GM19193 (cell line): ENCODE data around the gene LILRA6.

Experiments used
- POLR2A ChIP-seq: IDR thresholded peaks from 4 replicates; pipeline ENCODE4 v1.6.1; 2011; ENCODE audit not compliant: insufficient read depth, insufficient read length; ENCODE audit errors: extremely low read depth

LILRA6 gene

DNA sequence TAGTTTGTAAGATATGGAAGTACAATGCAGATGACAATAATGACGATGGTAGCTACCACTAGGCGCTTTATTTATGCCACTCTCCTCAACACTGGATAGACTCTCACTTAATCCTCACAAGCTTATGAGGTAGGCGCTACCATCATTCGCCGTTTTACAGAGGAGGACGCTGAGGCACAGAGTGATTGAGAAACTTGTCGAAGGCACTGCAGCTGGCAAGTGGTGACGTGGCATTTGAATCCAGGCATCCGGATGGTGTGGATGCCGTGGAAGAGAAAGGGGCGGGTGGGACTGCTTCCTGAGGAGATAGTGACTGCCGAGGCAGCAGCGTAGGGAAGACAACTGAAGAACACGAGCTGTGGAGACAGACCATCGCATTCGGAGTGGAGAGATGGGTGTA is 43.2 kb downstream of the LILRA6 start:
- no peak for TF ChIP-seq POLR2A

DNA sequence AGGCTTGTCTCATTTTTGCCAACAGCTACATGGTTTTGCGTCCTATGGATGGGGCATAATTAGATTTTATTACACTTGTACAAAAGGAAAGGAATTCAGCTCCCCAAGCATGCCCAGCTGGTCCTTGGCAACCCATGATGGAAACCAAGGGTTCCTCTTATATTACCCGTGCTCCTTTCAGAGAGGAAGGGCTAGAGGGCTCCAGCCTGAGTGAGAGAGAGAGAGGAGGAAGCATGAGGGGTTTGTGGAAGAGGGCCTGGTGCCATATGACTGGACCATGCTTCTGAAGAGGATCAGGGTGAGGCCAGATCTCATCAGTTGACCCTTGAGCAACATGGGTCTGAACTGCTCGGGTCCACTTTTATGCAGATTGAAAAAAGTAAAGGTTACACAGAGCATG is 45.5 kb downstream of the LILRA6 start:
- TF ChIP-seq POLR2A, result no peak

DNA sequence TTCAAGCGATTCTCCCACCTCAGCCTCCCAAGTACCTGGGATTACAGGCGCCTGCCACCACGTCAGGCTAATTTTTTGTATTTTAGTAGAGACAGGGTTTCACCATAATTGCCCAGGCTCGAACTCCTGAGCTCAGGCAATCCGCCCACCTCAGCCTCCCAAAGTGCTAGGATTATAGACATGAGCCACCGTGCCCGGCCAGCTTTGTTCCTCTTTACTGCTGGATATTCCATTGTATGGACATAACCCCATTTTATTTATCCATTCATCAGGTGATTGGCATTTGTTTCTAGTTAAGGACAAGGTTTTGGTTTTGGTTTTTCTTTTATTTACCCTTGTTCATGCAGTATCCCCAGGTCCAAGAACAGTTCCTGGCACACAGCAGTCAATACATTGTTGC is 46.1 kb downstream of the LILRA6 start:
- no peak for TF ChIP-seq POLR2A

DNA sequence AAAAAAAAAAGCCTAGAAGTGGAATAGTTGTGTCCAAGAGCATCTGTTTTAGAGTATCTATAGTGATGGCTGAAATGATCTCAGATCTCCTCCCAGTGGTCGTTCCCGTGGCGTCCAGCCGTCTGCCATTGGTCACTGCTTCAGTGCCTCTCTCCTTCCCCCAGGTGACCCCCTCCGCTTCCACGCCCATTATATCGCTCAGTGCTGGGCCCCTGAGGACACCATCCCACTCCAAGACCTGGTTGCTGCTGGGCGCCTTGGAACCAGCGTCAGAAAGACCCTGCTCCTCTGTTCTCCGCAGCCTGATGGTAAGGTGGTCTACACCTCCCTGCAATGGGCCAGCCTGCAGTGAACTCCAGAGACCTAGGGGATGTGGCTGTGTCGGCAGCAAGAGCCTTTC is 49.6 kb downstream of the LILRA6 start:
- TF ChIP-seq POLR2A, result no peak

DNA sequence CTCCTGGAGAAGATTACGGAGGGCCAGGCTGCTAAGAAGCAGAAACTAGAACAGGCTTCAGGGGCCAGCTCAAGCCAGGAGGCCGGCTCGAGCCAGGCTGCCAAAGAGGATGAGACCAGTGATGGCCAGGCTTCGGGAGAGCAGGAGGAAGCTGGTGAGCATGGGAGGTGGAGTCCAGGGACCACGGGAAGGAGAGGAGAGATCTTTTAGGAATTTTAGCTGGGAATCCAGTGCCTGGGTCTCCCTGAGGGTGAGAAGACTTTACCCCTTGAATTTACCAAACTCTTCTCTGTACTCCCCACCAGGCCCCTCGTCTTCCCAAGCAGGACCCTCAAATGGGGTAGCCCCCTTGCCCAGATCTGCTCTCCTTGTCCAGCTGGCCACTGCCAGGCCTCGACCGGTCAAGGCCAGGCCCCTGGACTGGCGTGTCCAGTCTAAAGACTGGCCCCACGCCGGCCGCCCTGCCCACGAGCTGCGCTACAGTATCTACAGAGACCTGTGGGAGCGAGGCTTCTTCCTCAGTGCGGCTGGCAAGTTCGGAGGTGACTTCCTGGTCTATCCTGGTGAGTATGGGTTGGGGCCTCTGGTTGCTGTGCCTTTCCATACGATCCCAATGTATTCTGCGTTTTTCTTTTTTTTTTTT is 50.7 kb downstream of the LILRA6 start:
- TF ChIP-seq POLR2A, result no peak

DNA sequence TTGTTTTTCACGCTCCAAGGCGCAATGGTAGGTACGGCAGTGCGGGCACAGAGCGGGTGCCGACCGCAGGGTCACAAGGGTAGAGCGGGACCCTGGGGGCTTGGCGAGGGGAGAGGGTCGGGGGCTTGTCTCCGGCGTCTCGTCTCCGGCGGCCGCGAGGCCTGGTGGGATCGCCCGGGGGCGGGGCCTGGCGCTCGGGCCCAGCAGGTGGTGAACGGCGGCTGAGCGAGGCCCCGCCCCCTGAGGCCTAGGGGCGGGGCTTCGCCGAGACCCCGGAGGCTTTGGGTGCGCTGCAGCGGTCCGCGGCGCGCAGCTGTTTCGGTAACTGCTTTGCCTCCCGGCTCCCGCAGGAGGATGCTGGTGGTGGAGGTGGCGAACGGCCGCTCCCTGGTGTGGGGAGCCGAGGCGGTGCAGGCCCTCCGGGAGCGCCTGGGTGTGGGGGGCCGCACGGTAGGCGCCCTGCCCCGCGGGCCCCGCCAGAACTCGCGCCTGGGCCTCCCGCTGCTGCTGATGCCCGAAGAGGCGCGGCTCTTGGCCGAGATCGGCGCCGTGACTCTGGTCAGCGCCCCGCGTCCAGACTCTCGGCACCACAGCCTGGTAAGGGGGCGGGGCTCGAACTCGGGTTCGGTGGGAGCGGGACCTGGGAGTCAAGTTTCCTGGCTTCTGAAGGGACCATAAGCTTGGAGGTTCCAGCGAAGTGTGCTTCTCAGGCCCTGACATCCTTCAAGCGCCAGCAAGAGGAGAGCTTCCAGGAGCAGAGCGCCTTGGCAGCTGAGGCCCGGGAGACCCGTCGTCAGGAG is 51.4 kb downstream of the LILRA6 start, which contains the start of gene TSEN34:
TSS of gene TSEN34 (plus strand) at position 298 of the 800 bp plus-strand sequence. CDS start at position 355, 57 bp downstream.
- TF ChIP-seq POLR2A, result peak; percentile 77

DNA sequence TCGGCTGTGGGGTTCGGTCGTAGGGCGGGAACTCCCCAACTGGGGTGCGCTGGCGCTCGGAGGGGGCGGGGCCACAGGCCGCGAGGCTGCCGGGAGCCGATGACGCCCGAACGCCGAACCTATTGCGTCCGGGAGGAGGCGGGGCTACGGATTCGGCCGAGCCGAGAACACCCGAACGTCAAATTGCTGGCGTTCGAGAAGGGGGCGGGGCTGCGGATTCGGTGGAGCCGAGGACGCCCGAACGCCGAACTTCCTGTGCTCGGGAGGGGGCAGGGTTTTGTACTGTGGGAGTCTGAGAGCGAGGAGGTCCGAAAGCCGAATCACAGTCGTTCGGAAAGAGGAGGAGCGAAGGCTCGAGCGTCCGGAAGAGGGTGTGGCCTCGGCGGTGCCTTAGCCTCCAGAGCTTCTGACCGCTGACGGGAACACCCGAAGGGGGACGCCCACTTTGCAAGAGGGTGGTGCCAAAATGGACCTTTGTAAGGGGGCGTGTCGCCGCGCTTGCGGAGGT is 52.0 kb downstream of the LILRA6 start:
- no peak for TF ChIP-seq POLR2A

DNA sequence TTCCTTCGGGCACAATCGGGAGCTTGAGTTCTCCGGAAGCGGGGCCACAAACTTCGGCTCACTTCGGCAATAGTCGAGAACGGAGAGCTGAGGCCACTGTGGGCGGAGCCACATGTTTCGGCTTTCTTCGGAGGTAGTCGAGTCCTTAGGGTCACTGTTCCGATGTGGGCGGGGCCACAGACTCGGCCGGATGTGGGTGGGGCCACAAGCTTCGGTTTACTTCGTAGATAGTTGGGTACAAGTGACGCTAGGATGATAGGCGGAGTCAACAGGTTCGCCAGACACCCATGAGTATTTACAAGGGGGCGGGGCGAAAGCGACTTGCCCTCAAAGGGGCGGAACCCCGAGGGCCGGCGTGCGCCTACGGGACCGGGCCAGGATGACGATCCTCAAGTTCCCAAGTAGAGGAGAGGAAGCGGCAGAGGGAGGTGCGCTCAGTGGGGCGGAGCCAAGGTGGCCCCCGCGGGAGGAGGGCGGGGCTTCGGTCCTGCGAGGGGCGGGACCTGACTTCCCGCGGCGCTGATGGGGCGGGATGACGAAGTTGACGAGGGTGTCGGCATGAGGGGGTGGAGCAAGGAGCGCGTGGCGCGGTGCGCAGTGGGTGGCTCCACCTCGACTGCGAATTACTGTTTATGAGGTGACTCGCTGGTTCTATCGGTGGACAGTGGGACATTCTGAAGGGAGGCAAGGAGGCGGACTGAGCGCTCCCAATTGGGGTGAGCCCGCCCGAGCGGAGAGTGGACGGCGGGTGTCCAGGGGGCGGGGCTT is 52.7 kb downstream of the LILRA6 start:
- peak; percentile 77 for TF ChIP-seq POLR2A

DNA sequence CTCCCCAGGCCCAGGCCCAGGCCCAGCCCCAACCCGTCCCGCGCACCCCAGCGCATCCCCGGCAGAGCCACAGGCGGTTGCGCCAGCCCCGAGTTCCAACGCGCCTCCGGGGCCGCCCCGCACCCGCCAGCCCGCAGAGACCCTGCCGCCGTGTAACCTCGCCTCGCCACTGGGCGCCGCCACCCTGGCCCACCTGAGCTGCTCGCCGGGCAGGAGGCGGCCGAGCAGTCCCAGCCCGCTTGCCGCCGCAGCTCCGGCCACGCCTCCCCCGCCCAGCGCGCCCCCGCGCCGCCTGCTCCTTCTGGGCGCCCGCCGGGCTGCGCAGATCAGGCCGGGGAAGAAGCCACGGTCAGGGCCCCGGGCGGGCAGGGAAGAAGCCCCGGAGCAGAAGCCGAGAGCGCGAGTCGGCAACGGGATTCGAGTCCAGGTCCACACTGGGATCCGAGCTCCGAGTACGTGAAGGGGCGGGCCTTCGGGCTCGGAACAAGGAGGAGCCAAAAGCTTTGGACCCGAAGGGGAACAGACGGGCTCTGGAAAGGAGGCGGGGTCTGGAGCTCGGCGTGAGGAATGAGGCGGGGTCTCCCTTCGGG is 53.4 kb downstream of the LILRA6 start, which contains the start of gene MBOAT7:
TSS of gene MBOAT7 (minus strand) at position 436 of the 590 bp plus-strand sequence. CDS start 1,072 bp downstream, outside the sequence.
- peak; percentile 64 for TF ChIP-seq POLR2A

DNA sequence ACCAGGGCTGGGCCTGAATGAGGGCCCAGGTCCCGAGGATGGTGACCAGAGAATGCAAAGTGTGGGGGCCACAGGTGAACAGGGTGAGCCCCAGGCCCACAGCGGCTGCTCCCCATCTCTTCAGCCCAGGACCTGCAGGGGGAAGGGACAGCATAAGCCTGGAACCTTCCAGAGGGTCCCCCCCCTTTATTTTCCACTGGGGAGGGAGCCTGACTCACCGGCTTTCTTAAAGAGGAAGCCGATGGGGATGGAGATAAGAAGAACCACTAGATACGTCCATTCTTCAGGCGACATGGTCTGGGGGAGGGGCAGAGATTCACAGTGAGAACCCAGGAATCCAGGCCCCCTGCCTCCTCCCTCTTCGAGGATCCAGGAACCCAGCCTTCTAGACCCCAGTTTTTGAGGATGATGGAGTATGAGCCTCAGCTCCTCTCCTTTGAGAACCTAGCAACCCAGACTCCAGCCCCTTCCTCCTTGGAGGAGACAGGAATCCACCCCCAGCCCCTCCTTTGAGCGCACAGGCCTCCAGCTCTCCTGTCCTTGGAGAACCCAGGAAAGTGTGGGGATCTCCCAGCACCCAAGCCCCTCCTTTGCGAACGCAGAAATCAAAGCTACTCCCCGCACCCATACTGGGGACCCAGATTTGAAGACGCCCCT is 54.2 kb downstream of the LILRA6 start:
- no peak for TF ChIP-seq POLR2A

DNA sequence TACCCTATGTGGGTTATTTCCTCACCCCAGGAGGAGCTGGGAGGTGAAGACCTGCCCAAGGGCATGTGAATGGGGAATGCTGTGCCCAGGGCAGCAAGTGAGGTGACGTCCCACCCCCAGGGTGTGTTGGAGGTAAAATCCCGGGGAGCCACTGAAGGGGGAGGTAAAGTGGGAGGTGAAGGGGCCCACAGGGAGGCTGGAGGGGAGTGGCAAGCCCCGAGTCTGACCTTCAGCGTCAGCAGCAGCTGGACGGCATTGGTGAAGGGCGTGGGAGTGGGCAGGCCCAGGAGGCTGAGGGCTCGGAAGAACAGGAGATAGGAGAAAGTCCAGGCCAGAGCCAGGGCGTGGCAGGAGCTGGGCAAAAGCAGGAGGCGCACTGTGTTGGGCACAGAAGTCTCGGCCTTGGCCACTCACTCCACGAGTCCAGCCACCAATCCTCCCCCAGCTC is 55.6 kb downstream of the LILRA6 start:
- TF ChIP-seq POLR2A, result no peak
